Measurements from ENCODE around the gene MRM3.
A peak's percentile ranks its signal among the peaks of the same experiment; 100 is the strongest.
"Not testable (repeated sequence)": the region's sequence is repeated elsewhere in the genome, so short reads cannot be mapped to it uniquely, and the experiment has no call there.

MRM3 gene

GRCh38 chr17:753418-753817 lies 28.7 kb upstream of the MRM3 start:
- DNase-seq (ENCODE audit: low read depth in 2 of 3, low spot score in 1 of 3): no peak

- not testable (repeated sequence) for DNase-seq (ENCODE audit: low read depth in 2 of 3, low spot score in 1 of 3)
These were observed 26.7 kb upstream of the MRM3 start for GRCh38 chr17:755319-755961.

- not testable (repeated sequence) for DNase-seq (ENCODE audit: low read depth in 2 of 3, low spot score in 1 of 3)
These were observed 26.1 kb upstream of the MRM3 start for GRCh38 chr17:756010-756567.

- no peak for DNase-seq (ENCODE audit: low read depth in 2 of 3, low spot score in 1 of 3)
These were observed 22.2 kb upstream of the MRM3 start for GRCh38 chr17:759964-760363.

GRCh38 chr17:760371-760770 lies 21.8 kb upstream of the MRM3 start:
- no peak for DNase-seq (ENCODE audit: low read depth in 2 of 3, low spot score in 1 of 3)

- DNase-seq (ENCODE audit: low read depth in 2 of 3, low spot score in 1 of 3): no peak
These were observed 15.1 kb upstream of the MRM3 start for GRCh38 chr17:767076-767475.

GRCh38 chr17:773016-773415 lies 9.1 kb upstream of the MRM3 start:
- DNase-seq (ENCODE audit: low read depth in 2 of 3, low spot score in 1 of 3): no peak

- DNase-seq (ENCODE audit: low read depth in 2 of 3, low spot score in 1 of 3): no peak
These were observed 8.5 kb upstream of the MRM3 start for GRCh38 chr17:773467-774312.

GRCh38 chr17:774313-774584 lies 7.9 kb upstream of the MRM3 start:
- no peak for DNase-seq (ENCODE audit: low read depth in 2 of 3, low spot score in 1 of 3)

GRCh38 chr17:778096-778495 lies 4.1 kb upstream of the MRM3 start:
- no peak for DNase-seq (ENCODE audit: low read depth in 2 of 3, low spot score in 1 of 3)

GRCh38 chr17:784143-784542 lies 2.0 kb downstream of the MRM3 start:
- DNase-seq (ENCODE audit: low read depth in 2 of 3, low spot score in 1 of 3): no peak

GRCh38 chr17:785901-786300 lies 3.7 kb downstream of the MRM3 start:
- not testable (repeated sequence) for DNase-seq (ENCODE audit: low read depth in 2 of 3, low spot score in 1 of 3)

- DNase-seq (ENCODE audit: low read depth in 2 of 3, low spot score in 1 of 3): no peak
These were observed 5.6 kb downstream of the MRM3 start for GRCh38 chr17:787641-788221.

- no peak for DNase-seq (ENCODE audit: low read depth in 2 of 3, low spot score in 1 of 3)
These were observed 6.4 kb downstream of the MRM3 start for GRCh38 chr17:788551-788950.

- DNase-seq (ENCODE audit: low read depth in 2 of 3, low spot score in 1 of 3): no peak
These were observed 7.1 kb downstream of the MRM3 start for GRCh38 chr17:789160-789840.

GRCh38 chr17:789931-790873 lies 8.0 kb downstream of the MRM3 start:
- DNase-seq (ENCODE audit: low read depth in 2 of 3, low spot score in 1 of 3): not testable (repeated sequence)

GRCh38 chr17:790874-791247 lies 8.7 kb downstream of the MRM3 start:
- not testable (repeated sequence) for DNase-seq (ENCODE audit: low read depth in 2 of 3, low spot score in 1 of 3)

GRCh38 chr17:791829-792228 lies 9.7 kb downstream of the MRM3 start:
- DNase-seq (ENCODE audit: low read depth in 2 of 3, low spot score in 1 of 3): no peak

GRCh38 chr17:792277-792676 lies 10.1 kb downstream of the MRM3 start:
- no peak for DNase-seq (ENCODE audit: low read depth in 2 of 3, low spot score in 1 of 3)

- peak in 2 of 3 donors; percentile 28 to 35 for DNase-seq (ENCODE audit: low read depth in 2 of 3, low spot score in 1 of 3)
These were observed 12.7 kb downstream of the MRM3 start for GRCh38 chr17:794876-795275.

GRCh38 chr17:795276-795675 lies 13.1 kb downstream of the MRM3 start:
- no peak for DNase-seq (ENCODE audit: low read depth in 2 of 3, low spot score in 1 of 3)
